SKM-1 (cell line): ENCODE measurements around the gene TOM1L2.
"Not testable (repeated sequence)": the region's sequence is repeated elsewhere in the genome, so short reads cannot be mapped to it uniquely, and the experiment has no call there.

ENCODE experiments used
- DNase-seq: peaks from one replicate; lab custom pipeline; 2025; ENCODE audit not compliant: unreplicated experiment; lab: John Stamatoyannopoulos, UW

Gene TOM1L2

GRCh38 chr17:17944743-17945142 is 27.5 kb downstream of the TOM1L2 start:
- DNase-seq, result no peak

DNA sequence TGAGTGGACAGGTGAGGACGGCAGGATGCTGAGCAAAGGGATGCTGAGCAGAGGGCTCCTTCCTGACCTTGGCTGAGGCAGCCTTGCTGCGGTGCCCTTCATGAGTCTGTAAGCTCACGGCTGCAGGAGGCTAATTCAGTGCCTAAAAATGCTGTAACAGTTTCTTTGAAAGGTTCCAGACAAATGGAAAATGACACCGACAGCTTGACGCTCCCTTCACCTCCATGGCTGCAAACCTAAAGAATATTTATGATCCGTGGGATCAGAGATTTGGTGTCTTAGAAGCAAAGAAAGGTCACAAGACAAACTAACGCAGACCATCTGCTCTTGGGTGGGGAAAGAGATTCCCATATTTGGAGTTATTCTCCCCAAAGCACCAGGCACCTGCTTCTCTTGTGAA is 28.0 kb downstream of the TOM1L2 start:
- no peak for DNase-seq

- DNase-seq, result no peak
Observed at GRCh38 chr17:17943281-17943984, 28.8 kb downstream of the TOM1L2 start.

DNA sequence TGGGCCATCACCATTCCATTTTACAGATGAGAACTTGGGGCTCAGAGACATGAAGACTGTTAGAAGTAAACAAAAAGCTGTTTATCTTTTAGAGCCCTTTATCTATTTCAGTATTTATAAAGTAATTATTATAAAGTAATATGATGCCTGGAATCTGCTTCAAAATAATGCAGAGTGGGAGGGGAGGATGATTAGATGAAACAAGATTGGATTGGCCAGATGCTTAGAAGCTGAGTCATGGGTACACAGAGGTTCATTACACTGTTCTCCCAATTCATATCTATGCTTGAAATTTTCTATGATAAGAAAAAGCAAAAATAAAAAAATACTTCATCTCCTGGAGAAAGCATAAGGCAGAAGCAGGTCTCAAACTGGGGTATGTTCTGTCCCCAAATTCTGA is 29.4 kb downstream of the TOM1L2 start:
- no peak for DNase-seq

DNA sequence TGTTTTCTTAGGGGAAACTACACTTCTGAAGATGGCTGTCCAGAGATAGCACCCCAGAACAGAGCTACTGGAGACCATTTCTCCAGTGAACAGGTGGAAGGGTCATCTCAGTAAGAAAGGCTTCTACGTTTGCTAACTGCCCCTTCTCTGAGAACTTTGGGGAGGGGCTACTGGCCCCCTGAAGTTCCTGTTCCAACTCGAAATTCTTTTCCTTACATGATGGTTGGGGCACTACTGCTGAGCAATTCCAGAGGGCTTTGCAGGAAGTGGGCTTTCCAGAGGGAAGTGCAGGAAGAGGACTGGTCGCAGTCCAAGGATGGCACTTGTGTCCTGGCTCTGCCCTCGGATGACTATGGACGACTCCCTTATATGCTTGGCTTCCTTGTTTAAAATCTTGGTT is 31.2 kb downstream of the TOM1L2 start:
- DNase-seq, result no peak

- DNase-seq, result no peak
Observed at GRCh38 chr17:17940441-17940911, 31.7 kb downstream of the TOM1L2 start.

DNA sequence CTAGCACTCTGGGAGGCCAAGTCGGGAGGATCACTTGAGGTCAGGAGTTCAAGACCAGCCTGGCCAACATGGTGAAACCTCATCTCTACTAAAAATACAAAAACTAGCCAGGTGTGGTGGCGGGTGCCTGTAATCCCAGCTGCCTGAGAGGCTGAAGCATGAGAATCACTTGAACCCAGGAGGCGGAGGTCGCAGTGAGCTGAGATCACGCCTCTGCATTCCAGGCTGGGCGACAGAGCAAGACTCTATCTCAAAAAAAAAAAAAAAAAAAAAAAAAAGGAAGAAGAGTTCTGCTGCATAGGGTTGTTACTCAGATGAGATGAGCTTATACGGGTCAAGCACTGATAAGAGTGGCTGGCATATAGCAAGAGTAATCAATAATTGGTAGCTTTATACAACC is 32.3 kb downstream of the TOM1L2 start:
- not testable (repeated sequence) for DNase-seq

DNA sequence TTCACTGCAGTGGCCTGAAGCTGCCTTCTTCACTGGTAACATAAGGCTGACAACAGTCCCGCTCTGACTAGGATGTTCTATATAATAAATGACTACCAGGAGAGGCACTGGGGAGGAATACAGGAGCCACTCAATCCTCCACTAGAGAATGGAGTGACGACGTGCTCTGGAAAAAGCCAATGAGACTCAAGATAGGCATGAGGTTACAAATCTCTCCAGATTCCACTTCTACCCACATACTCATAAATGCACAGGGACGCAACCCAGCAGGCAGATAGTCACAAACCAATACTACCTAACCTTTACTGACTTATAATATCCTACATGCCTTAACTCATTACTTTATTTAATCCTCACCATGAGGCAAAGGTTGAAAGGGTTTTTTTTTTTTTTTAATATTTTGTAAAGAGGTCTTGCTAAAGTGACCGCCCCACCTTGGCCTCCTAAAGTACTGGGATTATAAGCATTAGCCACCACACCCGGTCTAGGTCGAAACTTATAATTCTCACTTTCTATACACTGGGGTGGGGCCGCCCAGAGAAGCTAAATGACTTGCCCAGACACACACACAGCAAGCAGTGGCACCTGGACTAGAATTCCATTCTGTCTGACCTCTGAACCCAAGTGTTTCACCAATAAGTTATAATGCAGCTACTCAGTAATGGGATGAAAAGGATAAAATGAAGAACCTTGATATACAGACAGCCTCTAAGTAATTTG is 33.7 kb downstream of the TOM1L2 start:
- no peak for DNase-seq

GRCh38 chr17:17937958-17938357 is 34.2 kb downstream of the TOM1L2 start:
- DNase-seq, result no peak

DNA sequence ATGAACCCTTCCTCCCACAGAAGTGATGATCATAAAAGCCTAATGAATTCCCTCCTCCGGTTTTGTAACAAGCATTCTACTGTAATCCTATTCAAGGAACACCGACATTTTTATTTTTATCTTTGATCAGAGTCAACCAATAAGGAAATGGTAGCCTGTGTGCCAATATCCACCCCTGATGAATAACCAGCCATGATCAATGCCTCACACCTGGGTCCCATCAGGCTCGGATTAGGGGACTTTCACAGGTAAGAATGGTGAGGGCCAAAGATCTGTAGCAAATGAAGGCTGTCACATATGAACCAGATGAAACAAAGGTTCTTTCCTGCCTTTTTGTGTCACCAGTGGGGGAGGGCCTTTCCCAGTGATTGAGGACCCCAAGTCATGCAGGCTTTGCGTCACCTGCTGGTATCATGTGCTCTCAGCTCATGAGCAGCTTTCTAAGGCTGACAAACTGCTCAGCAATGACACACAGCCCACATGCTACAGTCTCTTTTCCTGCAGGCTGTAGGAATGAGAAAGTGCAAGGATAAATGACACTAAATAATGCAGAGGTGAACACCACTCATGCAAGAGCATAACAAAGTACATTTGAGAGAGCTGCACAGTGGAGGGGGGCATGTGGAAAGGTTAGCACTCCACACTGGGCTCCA is 34.9 kb downstream of the TOM1L2 start:
- DNase-seq, result no peak

- peak; percentile 39 for DNase-seq
Observed at GRCh38 chr17:17935321-17936271, 36.6 kb downstream of the TOM1L2 start.

DNA sequence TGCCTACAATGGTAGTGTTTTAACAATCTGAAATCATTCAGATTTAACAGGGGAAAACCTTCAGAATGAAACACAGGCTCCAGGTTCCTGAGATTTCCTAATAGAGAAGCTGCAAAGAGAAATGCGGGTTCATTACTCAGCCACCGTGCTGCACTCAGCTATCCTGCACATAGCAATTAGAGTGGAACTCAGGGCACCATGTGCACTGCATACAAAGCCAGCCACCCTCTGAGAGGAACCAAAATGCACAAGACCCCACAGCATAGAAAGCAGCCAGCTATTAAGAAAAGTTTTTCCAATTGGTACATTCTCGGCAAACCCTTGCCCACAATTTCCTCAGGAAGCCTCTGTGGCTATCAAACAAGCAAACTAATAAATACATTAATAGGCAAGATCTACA is 37.4 kb downstream of the TOM1L2 start:
- no peak for DNase-seq

DNA sequence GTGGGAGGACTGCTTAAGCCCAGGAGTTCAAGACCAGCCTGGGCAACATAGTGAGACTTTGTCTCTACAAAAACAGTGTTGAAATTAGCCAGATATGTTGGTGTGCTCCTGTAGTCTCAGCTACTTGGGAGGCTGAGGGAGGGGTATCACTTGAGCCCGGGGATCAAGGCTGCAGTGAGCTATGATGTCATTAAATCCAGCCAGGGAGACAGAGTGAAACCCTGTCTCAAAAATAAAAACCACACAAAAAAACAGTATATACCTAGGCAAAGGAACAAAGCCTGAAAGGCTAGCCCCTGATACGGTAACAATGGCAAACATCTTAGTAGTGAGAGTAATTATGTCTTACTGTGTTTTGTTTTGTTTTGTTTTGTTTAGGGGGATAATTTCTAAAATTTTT is 38.0 kb downstream of the TOM1L2 start:
- no peak for DNase-seq

DNA sequence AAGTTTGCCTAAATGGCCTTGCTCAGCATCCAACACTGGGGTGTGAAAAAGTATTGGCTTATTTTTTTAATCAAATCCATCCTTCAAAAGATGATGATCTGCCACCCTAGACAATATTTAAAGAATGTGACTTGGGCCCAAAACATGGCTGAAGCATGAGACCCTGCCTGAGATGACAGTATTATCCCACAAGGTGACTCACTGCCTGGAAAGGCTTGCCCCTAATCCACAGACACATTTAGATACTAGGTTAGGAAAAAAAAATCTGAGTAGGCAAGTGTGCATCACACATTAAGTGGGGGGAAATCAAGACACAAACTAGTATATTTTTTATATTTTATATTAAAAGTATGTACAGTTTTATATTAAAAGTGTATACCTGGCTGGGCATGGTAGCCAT is 38.4 kb downstream of the TOM1L2 start:
- DNase-seq, result no peak

- DNase-seq, result no peak
Observed at GRCh38 chr17:17931159-17931558, 41.0 kb downstream of the TOM1L2 start.

DNA sequence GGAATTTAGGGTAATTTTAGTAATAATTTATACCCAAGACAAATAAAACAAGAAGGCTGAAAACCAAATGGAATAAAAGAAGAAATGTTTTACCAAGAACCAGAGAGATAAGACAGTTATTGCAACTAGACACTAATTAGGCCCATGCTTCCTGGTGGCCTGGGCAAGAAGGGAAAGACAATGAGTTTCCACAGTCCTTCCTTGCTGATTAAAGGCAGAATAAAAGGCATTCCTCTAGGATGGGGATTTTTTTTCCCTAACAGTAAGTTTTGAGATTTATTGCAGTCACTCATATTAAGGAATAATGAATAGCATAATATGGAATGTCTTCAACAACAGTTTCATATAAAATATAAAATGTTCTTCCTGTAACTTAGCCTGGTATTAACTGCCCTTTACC is 41.5 kb downstream of the TOM1L2 start:
- no peak for DNase-seq

- DNase-seq, result no peak
Observed at GRCh38 chr17:17929655-17930380, 42.4 kb downstream of the TOM1L2 start.

- DNase-seq, result no peak
Observed at GRCh38 chr17:17928398-17929287, 43.6 kb downstream of the TOM1L2 start.

DNA sequence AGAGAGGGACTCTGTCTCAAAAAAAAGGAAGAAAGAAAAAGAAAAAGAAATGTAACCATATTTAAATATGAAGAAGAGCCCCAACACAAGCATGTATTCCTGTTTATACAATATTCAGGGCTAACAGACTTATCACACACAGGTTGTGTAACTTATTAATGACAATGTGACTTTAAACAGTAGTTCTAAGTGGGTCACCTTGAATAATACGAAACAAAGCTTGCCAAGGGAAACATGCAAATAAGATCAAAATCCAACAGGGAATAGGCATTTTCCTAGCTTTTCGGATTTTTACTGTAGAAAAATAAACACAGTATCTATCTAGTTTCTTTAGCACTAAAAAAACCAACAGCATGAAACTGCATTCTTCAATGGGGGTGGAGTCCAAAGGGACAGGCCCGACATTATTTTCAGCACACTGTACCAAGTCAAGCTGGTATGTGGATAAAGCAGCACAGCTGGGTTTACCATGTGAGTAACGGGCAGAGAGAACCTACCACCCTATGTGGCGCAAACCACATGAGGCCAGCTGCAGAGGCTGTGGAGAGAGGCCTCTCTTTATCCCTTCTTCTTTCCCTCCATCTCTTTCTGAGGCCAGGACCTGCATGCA is 45.3 kb downstream of the TOM1L2 start:
- DNase-seq, result no peak
